NCI-H128 (cell line): ENCODE results near the gene SNPH.

Experiments used
- DNase-seq: peaks from one replicate; lab custom pipeline; 2025; ENCODE audit not compliant: unreplicated experiment; lab: John Stamatoyannopoulos, UW

SNPH gene

DNA sequence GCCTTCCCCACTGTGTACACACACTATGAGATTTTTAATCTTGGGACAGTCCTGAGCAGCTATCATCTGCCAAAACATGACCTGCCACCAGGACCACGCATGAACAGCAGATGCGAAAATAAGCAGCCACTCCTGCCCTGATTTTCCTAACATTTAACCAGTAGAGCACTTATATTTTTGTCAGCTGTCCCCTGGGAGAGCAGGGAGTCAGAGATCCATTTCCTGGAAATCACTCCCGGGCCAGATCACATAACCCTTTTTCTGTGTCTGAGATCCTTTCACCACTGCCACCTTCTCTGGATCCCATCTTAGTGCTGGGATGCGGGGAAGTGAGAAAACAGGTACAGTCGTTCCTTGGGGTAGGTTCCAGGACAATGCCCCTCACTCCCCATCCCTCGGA, 57.2 kb downstream of the SNPH start:
- no peak for DNase-seq

DNA sequence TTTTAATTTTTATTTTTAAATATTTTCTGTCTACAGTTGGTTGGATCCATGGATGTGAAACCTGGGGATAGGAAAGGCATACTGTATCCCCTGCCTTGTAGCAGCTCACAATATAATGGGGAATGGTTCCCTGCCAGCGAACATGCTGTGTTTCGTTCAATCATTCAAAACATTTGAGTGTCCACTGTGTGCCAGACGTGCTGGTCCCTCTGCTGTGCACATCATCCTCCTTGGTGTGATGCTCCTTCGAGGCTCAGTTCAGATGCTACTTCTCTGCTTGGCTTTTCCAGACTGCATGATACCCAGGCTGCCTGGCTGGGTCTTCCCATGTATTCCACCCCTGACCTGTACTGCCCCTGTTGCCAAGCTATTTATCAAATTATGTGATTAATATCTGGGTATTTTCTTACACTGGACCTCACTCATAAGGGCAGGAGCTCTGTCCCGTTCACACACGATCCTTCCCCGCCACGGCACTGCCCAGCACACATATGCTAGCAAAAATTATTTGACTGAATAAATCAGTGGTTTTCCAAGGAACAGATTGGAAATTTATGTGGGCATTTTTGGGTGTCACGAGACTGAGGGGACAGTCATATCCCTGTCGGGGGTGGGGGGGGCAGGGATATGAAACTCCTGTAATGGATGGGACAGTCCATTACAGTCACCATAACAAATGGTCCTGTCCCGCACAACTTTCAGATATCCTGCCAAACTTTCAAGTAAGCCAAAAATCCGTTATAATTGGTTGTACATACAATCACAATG, 57.9 kb downstream of the SNPH start:
- no peak for DNase-seq

DNA sequence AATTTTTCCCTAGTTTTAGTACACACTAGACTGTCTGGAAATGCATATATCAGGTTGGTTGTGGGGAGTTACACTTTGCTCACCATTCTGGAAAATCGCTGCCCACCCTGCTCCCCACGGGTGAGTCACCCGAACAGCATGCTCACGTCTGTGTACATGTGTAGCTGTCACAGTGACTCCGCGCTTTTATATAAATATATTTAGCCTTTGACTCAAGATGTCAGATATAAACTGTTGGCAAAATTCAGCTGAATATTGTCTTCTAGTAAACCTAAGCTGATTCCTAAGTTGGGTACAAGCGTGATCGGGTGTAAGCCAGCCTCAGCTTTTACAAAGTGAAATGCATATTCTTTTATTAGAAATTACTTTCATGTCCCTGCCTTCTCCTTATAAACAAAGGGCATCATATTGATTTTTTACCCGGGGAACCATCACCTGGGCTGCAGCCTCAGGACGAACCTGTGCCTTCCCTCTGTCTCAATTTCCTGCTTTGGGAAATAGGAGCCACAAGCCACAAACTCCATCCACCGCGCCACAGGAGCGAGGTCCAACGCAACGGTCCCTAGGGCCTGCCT, 58.6 kb downstream of the SNPH start:
- no peak for DNase-seq

DNA sequence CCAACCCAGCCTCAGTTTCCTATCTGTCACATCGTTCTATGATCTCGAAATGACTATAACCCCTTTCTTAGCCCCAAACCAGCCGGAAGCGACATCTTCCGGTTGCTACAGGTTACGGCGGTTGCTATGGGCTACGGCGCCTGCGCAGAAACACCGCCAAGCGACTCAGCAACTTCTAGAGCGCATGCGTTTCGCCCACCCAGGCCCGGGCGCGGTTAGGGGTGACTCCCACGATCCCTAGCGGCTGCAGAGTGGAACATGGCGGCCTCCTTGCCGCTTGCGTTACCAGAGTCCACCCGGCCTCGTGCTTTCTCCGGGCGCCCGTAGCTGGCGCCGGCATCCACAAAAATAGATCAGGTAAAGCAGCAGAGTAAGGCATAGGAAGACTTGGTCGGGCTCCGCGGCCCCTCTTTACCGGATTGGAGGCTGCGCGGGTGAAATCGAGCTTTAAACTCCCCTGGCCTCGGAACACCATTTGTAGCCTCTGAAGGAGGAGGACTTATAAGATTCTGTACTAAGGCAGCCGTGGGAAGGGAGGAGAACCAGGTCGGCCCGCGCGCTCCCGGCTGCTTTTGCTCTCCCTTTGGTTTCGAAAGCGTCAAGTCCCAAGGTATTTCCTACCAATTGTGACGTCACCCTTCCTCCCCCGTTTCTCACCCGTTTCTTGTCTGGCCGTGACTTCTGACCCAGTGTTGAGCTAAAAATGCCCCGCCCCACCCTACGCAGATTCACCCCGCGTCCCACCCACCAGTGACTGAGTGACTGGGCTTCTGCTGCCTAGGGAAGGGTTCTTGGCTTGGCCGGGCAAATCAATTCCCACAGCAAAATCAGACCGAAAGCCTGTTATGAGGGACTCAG, 59.3 kb downstream of the SNPH start:
- DNase-seq = peak; percentile 91

- no peak for DNase-seq
Measured at GRCh38 chr20:1326031-1326930, 60.2 kb downstream of the SNPH start.

DNA sequence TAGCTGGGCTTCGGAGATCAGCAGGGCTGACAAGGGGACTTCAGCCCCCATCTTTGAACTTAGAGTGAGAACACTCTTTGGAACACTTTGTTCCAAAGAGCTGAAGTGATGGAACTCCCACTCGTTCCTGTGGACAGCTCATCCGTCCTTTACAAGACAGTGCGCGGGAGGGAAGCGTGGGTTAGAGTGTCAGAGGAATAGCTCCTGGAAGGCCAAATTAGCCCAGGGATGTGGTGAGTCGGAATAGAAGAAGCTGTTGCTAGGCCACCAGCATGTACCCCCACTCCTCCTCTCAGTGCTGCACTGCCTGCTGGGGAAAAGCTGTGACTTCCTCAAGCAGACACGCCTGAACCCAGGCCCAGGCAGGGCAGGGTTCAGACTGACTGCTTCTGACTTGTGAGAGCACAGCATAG, 61.2 kb downstream of the SNPH start:
- DNase-seq = no peak

- DNase-seq = no peak
Measured at GRCh38 chr20:1327827-1328679, 62.0 kb downstream of the SNPH start.

DNA sequence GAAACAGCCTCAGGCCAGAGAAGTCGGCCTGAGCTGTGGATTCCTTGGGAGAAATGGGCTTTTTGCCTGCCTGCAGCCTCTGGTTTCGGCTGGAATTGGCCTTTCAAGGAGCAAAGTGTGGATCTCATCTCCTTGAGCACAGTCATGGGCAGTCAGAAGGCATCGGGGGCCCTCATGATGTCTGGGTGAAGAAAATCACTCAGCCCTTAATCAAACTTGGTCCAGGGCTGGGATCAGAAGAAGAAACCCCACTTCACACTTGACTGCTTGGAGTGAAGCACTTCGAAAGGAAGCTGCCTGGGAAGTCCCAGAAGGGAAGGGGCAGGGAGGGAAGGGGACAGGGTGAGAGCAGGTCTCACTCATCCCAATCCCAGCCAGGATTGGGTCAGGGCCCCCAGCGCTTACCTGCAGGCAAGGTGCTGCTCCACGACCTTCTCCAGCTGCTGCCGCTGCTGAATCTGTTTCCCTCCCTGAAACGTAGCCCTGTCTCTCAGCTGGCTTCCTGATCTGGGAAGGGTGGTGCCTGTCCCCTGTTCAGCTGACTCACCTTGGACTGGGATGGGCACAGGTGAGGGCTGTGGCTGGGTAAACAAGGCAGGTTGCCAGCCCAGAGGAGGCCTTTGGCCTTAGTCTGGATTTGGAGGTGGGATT, 62.7 kb downstream of the SNPH start, which contains the start of gene SDCBP2:
Gene SDCBP2, minus strand, starts transcription at position 460 of the 651 bp plus-strand sequence. CDS start 8,723 bp downstream, outside the sequence.
- DNase-seq = no peak

GRCh38 chr20:1330075-1330830, 64.2 kb downstream of the SNPH start:
- no peak for DNase-seq

GRCh38 chr20:1331101-1331500, 65.0 kb downstream of the SNPH start:
- no peak for DNase-seq

GRCh38 chr20:1331801-1332453, 65.8 kb downstream of the SNPH start:
- no peak for DNase-seq

- DNase-seq = no peak
Measured at GRCh38 chr20:1332749-1333300, 66.7 kb downstream of the SNPH start.

DNA sequence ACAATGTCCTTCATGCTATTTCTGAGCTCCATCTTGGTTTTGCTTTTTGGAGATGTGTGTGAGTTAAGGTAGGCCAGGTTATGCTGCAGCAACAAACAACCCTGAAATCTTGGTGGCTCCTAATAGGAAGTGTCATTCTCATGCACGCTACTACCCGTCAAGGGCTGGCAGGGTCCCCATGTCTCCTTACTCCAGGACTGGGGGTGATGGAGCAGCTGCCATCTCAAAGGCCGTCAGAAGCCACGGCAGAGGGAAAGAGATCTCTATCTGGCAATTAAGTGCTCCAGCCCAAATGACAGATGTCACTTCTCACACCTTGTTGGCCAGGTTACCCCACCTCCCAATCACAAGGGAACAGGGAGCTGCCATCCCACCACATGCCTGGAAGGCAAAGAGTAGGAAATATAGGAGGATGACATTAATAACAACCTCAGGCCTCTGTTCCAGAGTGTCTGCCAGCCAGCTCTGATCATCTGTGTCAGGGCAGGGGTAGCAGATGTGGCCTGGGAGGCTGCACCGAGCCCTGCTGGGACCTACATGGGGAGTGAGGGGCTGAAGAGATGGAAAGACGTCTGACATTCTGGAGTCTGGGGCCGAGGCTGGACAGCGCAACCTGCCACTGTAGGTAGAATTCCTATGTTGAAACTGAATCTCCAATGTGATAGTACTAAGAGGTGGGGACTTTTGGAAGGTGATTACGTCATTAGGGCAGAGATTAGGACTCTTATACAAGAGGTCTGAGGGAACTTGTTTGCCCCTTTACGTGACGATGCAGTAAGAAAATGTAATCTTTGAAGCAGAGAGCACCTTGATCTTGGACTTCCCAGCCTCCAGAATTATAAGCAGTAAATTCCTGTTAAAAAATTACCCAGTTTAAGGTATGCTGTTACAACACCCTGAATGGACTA, 67.6 kb downstream of the SNPH start:
- DNase-seq = no peak

GRCh38 chr20:1334370-1334731, 68.3 kb downstream of the SNPH start:
- no peak for DNase-seq

- no peak for DNase-seq
Measured at GRCh38 chr20:1334761-1335160, 68.7 kb downstream of the SNPH start.

- no peak for DNase-seq
Measured at GRCh38 chr20:1335961-1336698, 70.0 kb downstream of the SNPH start.
